Testis (tissue), 2 donors: ENCODE results near the gene GALR3.

Experiments
- POLR2A ChIP-seq: fragments of 450-650 bp; IDR thresholded peaks from one replicate; pipeline ENCODE4 v1.6.1; 2017; ENCODE audit warnings: antibody characterized with exemption, mild to moderate bottlenecking, moderate library complexity
- TF ChIP-seq, protein P1 (sequence below), 3 experiments: fragments of 450-650 bp in 2 of 3; fragments of 200-600 bp in 1 of 3; sonication (generic) in 1 of 3; IDR thresholded peaks; one replicate each; pipeline ENCODE4 v1.5.1; 2016 to 2019; ENCODE audit warnings: antibody characterized with exemption in 3 of 3, mild to moderate bottlenecking in 2 of 3, moderate library complexity in 1 of 3

DNA sequence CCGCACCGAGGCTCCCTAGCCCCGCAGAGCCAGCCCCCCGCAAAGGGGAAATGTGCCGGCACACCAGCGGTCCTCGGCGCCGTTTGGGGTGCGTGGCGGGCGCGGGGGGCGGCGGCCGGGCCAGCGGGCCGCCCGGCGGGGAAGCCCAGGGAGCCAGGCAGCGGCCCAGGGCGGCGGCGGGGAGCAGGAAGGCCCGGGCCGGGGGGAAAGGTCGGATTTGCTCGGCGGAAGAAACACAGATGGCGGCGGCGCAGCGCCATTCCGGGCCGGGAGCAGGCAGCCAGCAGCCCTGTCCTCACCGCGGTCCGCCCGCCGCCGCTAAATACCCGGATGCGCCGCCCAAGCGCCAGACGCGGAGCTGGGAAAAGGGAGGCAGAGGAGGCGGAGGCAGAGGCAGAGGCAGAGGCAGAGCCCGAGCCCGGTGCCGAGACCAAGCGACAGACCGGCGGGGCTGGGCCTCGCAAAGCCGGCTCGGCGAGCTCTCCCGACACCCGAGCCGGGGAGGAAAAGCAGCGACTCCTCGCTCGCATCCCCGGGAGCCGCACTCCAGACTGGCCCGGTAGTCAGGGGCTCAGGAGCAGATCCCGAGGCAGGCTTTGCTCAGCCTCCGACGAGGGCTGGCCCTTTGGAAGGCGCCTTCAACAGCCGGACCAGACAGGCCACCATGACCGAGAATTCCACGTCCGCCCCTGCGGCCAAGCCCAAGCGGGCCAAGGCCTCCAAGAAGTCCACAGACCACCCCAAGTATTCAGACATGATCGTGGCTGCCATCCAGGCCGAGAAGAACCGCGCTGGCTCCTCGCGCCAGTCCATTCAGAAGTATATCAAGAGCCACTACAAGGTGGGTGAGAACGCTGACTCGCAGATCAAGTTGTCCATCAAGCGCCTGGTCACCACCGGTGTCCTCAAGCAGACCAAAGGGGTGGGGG is 18.0 kb upstream of the GALR3 start:
- TF ChIP-seq, protein P1, sequence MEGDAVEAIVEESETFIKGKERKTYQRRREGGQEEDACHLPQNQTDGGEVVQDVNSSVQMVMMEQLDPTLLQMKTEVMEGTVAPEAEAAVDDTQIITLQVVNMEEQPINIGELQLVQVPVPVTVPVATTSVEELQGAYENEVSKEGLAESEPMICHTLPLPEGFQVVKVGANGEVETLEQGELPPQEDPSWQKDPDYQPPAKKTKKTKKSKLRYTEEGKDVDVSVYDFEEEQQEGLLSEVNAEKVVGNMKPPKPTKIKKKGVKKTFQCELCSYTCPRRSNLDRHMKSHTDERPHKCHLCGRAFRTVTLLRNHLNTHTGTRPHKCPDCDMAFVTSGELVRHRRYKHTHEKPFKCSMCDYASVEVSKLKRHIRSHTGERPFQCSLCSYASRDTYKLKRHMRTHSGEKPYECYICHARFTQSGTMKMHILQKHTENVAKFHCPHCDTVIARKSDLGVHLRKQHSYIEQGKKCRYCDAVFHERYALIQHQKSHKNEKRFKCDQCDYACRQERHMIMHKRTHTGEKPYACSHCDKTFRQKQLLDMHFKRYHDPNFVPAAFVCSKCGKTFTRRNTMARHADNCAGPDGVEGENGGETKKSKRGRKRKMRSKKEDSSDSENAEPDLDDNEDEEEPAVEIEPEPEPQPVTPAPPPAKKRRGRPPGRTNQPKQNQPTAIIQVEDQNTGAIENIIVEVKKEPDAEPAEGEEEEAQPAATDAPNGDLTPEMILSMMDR (IDR thresholded peaks at IDR 0.05): no peak
- TF ChIP-seq POLR2A: peak; percentile 53
